OCI-LY7 (cell line): Measurements from ENCODE around the gene DUSP16. TPM values are rescaled to one million over a fixed set of nuclear protein-coding genes. Genes with fewer than 3 reads are reported as not detected.
"Not testable (repeated sequence)": the region's sequence is repeated elsewhere in the genome, so short reads cannot be mapped to it uniquely, and the experiment has no call there.

Experiments used
- BruUV-seq: library from RNA; stranded (reverse); fragments of 400-500 nt; replicated peaks from 2 replicates; lab custom pipeline; 2021; lab: Mats Ljungman, UMichigan
- CTCF ChIA-PET: fragments of 300-600 bp; sonication (Branson Sonifier 250); formaldehyde crosslinking; loops from one replicate; lab custom pipeline; 2022; ENCODE audit warnings: antibody characterized with exemption; ENCODE audit not compliant: unreplicated experiment; lab: Charles Lee
- POLR2A ChIA-PET: fragments of 300-600 bp; sonication (Branson Sonifier 250); formaldehyde crosslinking; loops from one replicate; lab custom pipeline; 2022; ENCODE audit warnings: antibody characterized with exemption; lab: Charles Lee
- DNase-seq: peaks from one replicate; pipeline ENCODE4 v3.0.0-alpha.2; 2015; ENCODE audit warnings: low spot score
- H2AFZ ChIP-seq: fragments of 200-600 bp; sonication (generic), shearing (Covaris generic); 2 replicates; pipeline ENCODE4 v1.6.1; 2014; ENCODE audit warnings: mild to moderate bottlenecking, antibody characterized with exemption, low read length, moderate library complexity
- H3K27ac ChIP-seq: fragments of 200-600 bp; sonication (generic); 2 replicates; pipeline ENCODE4 v1.5.1; 2014; ENCODE audit warnings: mixed run types, low read depth, mild to moderate bottlenecking, moderate library complexity, low read length, inconsistent platforms; ENCODE audit not compliant: poor library complexity, severe bottlenecking
- H3K36me3 ChIP-seq: fragments of 200-600 bp; sonication (generic); 2 replicates; pipeline ENCODE4 v1.6.1; 2014; ENCODE audit warnings: mild to moderate bottlenecking, antibody characterized with exemption, low read length, moderate library complexity, mixed read lengths; ENCODE audit not compliant: insufficient read depth
- H3K4me1 ChIP-seq: fragments of 200-600 bp; sonication (generic); 2 replicates; pipeline ENCODE4 v1.5.1; 2014; ENCODE audit warnings: mild to moderate bottlenecking, low read length; ENCODE audit not compliant: insufficient read depth, poor library complexity, severe bottlenecking
- H3K4me2 ChIP-seq: fragments of 200-600 bp; sonication (generic); 2 replicates; pipeline ENCODE4 v1.6.1; 2014; ENCODE audit warnings: mild to moderate bottlenecking, low read length
- H3K4me3 ChIP-seq: fragments of 200-600 bp; sonication (generic); 2 replicates; pipeline ENCODE4 v1.5.1; 2014; ENCODE audit warnings: mild to moderate bottlenecking, low read depth, low read length; ENCODE audit not compliant: poor library complexity, severe bottlenecking
- H3K79me2 ChIP-seq: fragments of 200-600 bp; sonication (generic); 2 replicates; pipeline ENCODE4 v1.6.1; 2016; ENCODE audit warnings: low read depth, mild to moderate bottlenecking, low read length, moderate library complexity, mixed read lengths; ENCODE audit not compliant: insufficient read depth
- H3K9me2 ChIP-seq: fragments of 200-600 bp; sonication (generic); 2 replicates; pipeline ENCODE4 v1.6.1; 2016; ENCODE audit warnings: mild to moderate bottlenecking, low read length, mixed read lengths; ENCODE audit not compliant: insufficient read depth
- H3K9me3 ChIP-seq: fragments of 200-600 bp; sonication (generic); 2 replicates; pipeline ENCODE4 v1.6.1; 2014; ENCODE audit warnings: mild to moderate bottlenecking, mixed run types, low read length, mixed read lengths
- H4K20me1 ChIP-seq: fragments of 200-600 bp; sonication (generic); 2 replicates; pipeline ENCODE4 v1.6.1; 2014; ENCODE audit warnings: mild to moderate bottlenecking, antibody characterized with exemption, low read length, moderate library complexity, mixed read lengths; ENCODE audit not compliant: insufficient read depth
- EZH2phosphoT487 ChIP-seq: fragments of 200-600 bp; sonication (generic); IDR thresholded peaks from 2 replicates; pipeline ENCODE4 v1.6.1; 2018; ENCODE audit warnings: low read depth, borderline replicate concordance, mild to moderate bottlenecking, mixed run types, antibody characterized with exemption, low read length, moderate library complexity, mixed read lengths
- intact Hi-C: fragments of 100-400 bp; cut with micrococcal nuclease; formaldehyde crosslinking; loops from one replicate; pipeline ENCODE4 v1.10.0; 2022; ENCODE audit not compliant: unreplicated experiment
- total RNA-seq, 2 experiments: library from RNA; depleted of rRNA in 1 of 2; stranded (reverse); fragments of >200 nt in 1 of 2; shearing (Covaris generic) in 1 of 2; gene quantifications; 2 replicates each; pipeline ENCODE4 v1.2.3, GENCODE V29; 2014 to 2022
- TF ChIP-seq, protein P1 (sequence below): fragments of 200-600 bp; sonication (generic); conservative IDR thresholded peaks from 2 replicates; pipeline ENCODE4 v1.5.1; 2014; ENCODE audit warnings: mild to moderate bottlenecking, antibody characterized with exemption, low read length, moderate library complexity, mixed read lengths

DUSP16 gene
- total RNA-seq, 2 experiments from 2014 or later = 2.8 to 11.8 TPM

DNA sequence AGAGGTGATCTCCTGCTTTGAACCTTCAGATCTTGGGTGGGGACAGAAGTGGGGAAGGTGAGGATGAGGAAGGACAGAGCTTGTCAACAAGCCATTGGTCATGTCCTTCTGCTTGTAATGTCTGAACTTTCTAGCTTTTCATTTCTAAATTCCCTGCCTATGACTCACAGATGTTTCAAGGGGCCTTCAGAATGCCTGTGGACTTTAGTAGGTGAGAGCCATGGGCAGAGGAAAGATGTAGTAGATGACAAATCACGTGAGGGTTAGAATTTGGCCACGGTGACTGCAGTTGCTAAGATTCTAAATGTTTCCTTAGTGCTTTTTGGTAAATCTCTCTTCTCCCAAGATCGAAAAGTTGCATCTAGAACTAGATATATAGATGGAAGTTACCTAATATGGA is 30.3 kb upstream of the DUSP16 start:
- no TSS peak for BruUV-seq
- ChIA-PET CTCF (no interaction called here), POLR2A (no interaction called here)
- no peaks in the 10 kb centered on the region for H4K20me1 ChIP-seq
- no peaks in the 10 kb centered on the region for H3K79me2 ChIP-seq
- no peaks in the 10 kb centered on the region for H3K4me1 ChIP-seq
- no peak overlapping the region for H3K4me2 ChIP-seq
- intact Hi-C loops = no loop called here
- no peak overlapping the region for H2AFZ ChIP-seq
- H3K36me3 ChIP-seq = no peaks in the 10 kb centered on the region
- no peaks in the 10 kb centered on the region for H3K9me2 ChIP-seq
- DNase-seq = no peak
- H3K4me3 ChIP-seq = no peak overlapping the region
- TF ChIP-seq, protein P1, sequence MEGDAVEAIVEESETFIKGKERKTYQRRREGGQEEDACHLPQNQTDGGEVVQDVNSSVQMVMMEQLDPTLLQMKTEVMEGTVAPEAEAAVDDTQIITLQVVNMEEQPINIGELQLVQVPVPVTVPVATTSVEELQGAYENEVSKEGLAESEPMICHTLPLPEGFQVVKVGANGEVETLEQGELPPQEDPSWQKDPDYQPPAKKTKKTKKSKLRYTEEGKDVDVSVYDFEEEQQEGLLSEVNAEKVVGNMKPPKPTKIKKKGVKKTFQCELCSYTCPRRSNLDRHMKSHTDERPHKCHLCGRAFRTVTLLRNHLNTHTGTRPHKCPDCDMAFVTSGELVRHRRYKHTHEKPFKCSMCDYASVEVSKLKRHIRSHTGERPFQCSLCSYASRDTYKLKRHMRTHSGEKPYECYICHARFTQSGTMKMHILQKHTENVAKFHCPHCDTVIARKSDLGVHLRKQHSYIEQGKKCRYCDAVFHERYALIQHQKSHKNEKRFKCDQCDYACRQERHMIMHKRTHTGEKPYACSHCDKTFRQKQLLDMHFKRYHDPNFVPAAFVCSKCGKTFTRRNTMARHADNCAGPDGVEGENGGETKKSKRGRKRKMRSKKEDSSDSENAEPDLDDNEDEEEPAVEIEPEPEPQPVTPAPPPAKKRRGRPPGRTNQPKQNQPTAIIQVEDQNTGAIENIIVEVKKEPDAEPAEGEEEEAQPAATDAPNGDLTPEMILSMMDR = no peak
- TF ChIP-seq EZH2phosphoT487 = no peak
- H3K9me3 ChIP-seq = no peaks in the 10 kb centered on the region
- H3K27ac ChIP-seq = no peak overlapping the region

- Histone ChIP-seq H3K79me2 (no peaks in the 10 kb centered on the region), H3K4me1 (no peaks in the 10 kb centered on the region), H3K27ac (no peak overlapping the region), H2AFZ (no peak overlapping the region), H3K9me3 (no peaks in the 10 kb centered on the region), H4K20me1 (no peaks in the 10 kb centered on the region), H3K4me2 (no peak overlapping the region), H3K9me2 (no peaks in the 10 kb centered on the region), H3K4me3 (no peak overlapping the region), H3K36me3 (no peaks in the 10 kb centered on the region)
- intact Hi-C loops = no loop called here
- ChIA-PET POLR2A (interaction anchor here (0.6 kb wide), 1 partner anchor 909 kb away, joined by 3 read pairs; no protein-coding TSS in a partner anchor), CTCF (no interaction called here)
- TF ChIP-seq, protein P1 = no peak
- BruUV-seq = no TSS peak
- DNase-seq = no peak
Measured at GRCh38 chr12:12590961-12591360, 28.3 kb upstream of the DUSP16 start.

DNA sequence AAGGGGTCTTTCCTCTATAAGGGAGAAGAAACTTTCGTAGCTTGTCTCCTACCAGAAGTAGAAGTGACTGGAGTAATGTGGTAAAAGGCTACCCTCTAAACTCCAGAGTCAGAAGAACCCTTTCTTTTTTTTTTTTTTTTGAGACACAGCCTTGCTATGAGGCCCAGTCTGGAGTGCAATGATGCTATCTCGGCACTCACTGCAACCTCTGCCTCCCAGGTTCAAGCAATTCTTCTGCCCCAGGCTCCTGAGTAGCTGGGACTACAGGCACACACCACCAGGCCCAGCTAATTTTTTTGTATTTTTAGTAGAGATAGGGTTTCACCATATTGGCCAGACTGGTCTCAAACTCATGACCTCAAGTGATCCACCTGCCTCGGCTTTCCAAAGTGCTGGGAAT is 25.8 kb upstream of the DUSP16 start:
- H3K36me3 ChIP-seq, H3K79me2 ChIP-seq, H3K9me2 ChIP-seq, H3K4me2 ChIP-seq, H3K27ac ChIP-seq, H4K20me1 ChIP-seq, H2AFZ ChIP-seq, intact Hi-C loops, H3K4me3 ChIP-seq, DNase-seq, BruUV-seq, H3K4me1 ChIP-seq, H3K9me3 ChIP-seq: not testable (repeated sequence)
- POLR2A ChIA-PET = interaction anchor here (0.6 to 0.7 kb wide), 2 partner anchors 13 to 151 kb away, joined by 5 to 6 read pairs; no protein-coding TSS in a partner anchor
- CTCF ChIA-PET = interaction anchor here (0.5 kb wide), 1 partner anchor 226 kb away, joined by 3 read pairs; no protein-coding TSS in a partner anchor
